Astrocyte of the spinal cord (primary cell): ENCODE measurements around the gene TAS1R1.
A peak's percentile ranks its signal among the peaks of the same experiment; 100 is the strongest.
"Not testable (repeated sequence)": the region's sequence is repeated elsewhere in the genome, so short reads cannot be mapped to it uniquely, and the experiment has no call there.

ENCODE experiments used
- DNase-seq: peaks from one replicate; pipeline ENCODE4 v3.0.0; 2011; ENCODE audit warnings: low read depth, low spot score
- H3K4me3 ChIP-seq: 2 replicates; pipeline ENCODE4 v1.5.1; 2011; ENCODE audit warnings: low read depth, mild to moderate bottlenecking, low read length, moderate library complexity
- CTCF ChIP-seq: IDR thresholded peaks from 2 replicates; pipeline ENCODE4 v1.5.1; 2012; ENCODE audit warnings: low read depth, mild to moderate bottlenecking, low read length, inconsistent platforms
- in situ Hi-C: cut with HindIII; loops from 2 replicates; pipeline ENCODE4 v1.10.0; 2017; ENCODE audit warnings: low sequenced_read_pairs

Gene TAS1R1

GRCh38 chr1:6544831-6545230 lies 10.3 kb upstream of the TAS1R1 start:
- H3K4me3 ChIP-seq: no peak overlapping the region
- in situ Hi-C loops: no loop called here
- TF ChIP-seq CTCF: no peak
- peak; percentile 82 for DNase-seq

- DNase-seq: peak; percentile 91
- in situ Hi-C loops: no loop called here
- no peak overlapping the region for H3K4me3 ChIP-seq
- TF ChIP-seq CTCF: no peak
Measured at GRCh38 chr1:6545276-6546112, 9.6 kb upstream of the TAS1R1 start.

GRCh38 chr1:6546326-6546725 lies 8.8 kb upstream of the TAS1R1 start:
- no peak overlapping the region for H3K4me3 ChIP-seq
- no peak for TF ChIP-seq CTCF
- in situ Hi-C loops: no loop called here
- DNase-seq: no peak

GRCh38 chr1:6547301-6547700 lies 7.8 kb upstream of the TAS1R1 start:
- TF ChIP-seq CTCF: peak; percentile 14
- in situ Hi-C loops: no loop called here
- DNase-seq: peak; percentile 42

GRCh38 chr1:6554031-6554906 lies 838 bp upstream of the TAS1R1 start, which contains the start of gene NOL9:
TSS of gene NOL9 (minus strand) at chr1:6554513. CDS start at chr1:6554502, 11 bp downstream.
- in situ Hi-C loops: no loop called here
- peak; percentile 90 for DNase-seq
- peak within 1 kb of the TSS; percentile 94 for H3K4me3 ChIP-seq
- TF ChIP-seq CTCF: peak; percentile 96

More at GRCh38 chr1:6547301-6547700, 7.8 kb upstream of the TAS1R1 start:
- H3K4me3 ChIP-seq: no peak overlapping the region

GRCh38 chr1:6557597-6557996 lies 2.5 kb downstream of the TAS1R1 start:
- no peak for DNase-seq
- no peak for TF ChIP-seq CTCF
- H3K4me3 ChIP-seq: no peak overlapping the region
- in situ Hi-C loops: no loop called here

- H3K4me3 ChIP-seq, DNase-seq, in situ Hi-C loops: not testable (repeated sequence)
Measured at GRCh38 chr1:6559161-6559560, 4.1 kb downstream of the TAS1R1 start.
